Body of pancreas (tissue), 4 donors: Measurements from ENCODE around the gene CX3CL1.

Experiments used
- CTCF ChIP-seq, 7 experiments: fragments of 450-650 bp in 4 of 7; fragments of 200-600 bp in 3 of 7; sonication (generic) in 3 of 7; IDR thresholded peaks; one replicate each; pipeline ENCODE4 v1.5.1; 2016 to 2019; ENCODE audit warnings: antibody characterized with exemption in 7 of 7
- POLR2A ChIP-seq, 3 donors: fragments of 450-650 bp; IDR thresholded peaks; one replicate each; pipeline ENCODE4 v1.6.1; 2016; ENCODE audit warnings: antibody characterized with exemption in 3 of 3, mild to moderate bottlenecking in 2 of 3

DNA sequence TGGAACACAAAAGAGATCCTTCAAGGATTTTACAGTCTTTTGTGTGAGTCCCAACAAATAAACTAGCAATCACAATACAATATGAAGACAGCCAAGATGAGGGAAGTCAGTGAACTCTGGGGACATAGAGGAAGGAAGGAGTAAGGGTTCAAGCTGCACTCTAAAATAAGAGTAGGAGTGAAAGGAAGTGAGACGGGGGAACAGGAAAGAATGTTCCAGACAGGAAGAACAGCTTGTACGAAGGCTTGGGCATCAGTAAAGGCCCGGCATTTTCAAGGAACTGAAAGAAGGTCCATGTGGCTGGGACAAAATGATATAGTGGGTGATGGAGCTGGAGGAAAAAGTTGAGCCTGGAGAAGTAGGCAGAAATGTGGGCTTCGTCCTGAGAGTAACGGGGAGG, 36.8 kb downstream of the CX3CL1 start:
- no peak for TF ChIP-seq POLR2A (IDR thresholded peaks at IDR 0.05)
- no peak for TF ChIP-seq CTCF (IDR thresholded peaks at IDR 0.05)
